ENCODE results near the gene IMMP2L.

DNA sequence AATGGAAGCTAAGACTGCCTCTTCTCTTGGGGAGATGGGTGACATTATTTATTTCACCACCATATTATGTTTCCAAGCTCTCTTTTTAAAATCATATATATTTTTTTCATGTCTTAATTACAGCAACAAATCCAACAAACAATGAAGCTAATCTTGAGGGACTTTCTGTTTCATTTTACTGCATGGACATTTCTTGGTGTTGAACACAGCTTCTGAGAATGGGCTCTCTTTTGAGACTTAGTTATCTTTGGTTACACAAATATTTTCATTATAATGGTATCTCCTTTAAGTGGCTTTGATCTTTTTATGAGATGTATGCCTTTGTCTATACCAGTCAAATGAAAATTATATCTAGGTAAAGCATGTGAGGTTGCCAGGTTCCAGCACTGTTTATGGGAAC, 681.3 kb downstream of the IMMP2L start:
- TF ChIP-seq L3MBTL2 (conservative IDR thresholded peaks at IDR 0.05) (no peak), ARNT (IDR thresholded peaks at IDR 0.05) (no peak), LEF1 (IDR thresholded peaks at IDR 0.05; ENCODE audit: borderline replicate concordance) (no peak)
- TF ChIP-seq, protein P1, sequence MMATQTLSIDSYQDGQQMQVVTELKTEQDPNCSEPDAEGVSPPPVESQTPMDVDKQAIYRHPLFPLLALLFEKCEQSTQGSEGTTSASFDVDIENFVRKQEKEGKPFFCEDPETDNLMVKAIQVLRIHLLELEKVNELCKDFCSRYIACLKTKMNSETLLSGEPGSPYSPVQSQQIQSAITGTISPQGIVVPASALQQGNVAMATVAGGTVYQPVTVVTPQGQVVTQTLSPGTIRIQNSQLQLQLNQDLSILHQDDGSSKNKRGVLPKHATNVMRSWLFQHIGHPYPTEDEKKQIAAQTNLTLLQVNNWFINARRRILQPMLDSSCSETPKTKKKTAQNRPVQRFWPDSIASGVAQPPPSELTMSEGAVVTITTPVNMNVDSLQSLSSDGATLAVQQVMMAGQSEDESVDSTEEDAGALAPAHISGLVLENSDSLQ (IDR thresholded peaks at IDR 0.05): no peak
